Measurements from ENCODE around the gene PCNX2. TPM values are rescaled to one million over a fixed set of nuclear protein-coding genes. Genes with fewer than 3 reads are reported as not detected.

PCNX2 gene
- total and polyA plus RNA-seq, 2 of the 13 experiments (the other 11 are each of a cell fraction or from before 2014, with no cell fraction given) = 0.11 to 0.42 TPM

- TF ChIP-seq, protein P1, sequence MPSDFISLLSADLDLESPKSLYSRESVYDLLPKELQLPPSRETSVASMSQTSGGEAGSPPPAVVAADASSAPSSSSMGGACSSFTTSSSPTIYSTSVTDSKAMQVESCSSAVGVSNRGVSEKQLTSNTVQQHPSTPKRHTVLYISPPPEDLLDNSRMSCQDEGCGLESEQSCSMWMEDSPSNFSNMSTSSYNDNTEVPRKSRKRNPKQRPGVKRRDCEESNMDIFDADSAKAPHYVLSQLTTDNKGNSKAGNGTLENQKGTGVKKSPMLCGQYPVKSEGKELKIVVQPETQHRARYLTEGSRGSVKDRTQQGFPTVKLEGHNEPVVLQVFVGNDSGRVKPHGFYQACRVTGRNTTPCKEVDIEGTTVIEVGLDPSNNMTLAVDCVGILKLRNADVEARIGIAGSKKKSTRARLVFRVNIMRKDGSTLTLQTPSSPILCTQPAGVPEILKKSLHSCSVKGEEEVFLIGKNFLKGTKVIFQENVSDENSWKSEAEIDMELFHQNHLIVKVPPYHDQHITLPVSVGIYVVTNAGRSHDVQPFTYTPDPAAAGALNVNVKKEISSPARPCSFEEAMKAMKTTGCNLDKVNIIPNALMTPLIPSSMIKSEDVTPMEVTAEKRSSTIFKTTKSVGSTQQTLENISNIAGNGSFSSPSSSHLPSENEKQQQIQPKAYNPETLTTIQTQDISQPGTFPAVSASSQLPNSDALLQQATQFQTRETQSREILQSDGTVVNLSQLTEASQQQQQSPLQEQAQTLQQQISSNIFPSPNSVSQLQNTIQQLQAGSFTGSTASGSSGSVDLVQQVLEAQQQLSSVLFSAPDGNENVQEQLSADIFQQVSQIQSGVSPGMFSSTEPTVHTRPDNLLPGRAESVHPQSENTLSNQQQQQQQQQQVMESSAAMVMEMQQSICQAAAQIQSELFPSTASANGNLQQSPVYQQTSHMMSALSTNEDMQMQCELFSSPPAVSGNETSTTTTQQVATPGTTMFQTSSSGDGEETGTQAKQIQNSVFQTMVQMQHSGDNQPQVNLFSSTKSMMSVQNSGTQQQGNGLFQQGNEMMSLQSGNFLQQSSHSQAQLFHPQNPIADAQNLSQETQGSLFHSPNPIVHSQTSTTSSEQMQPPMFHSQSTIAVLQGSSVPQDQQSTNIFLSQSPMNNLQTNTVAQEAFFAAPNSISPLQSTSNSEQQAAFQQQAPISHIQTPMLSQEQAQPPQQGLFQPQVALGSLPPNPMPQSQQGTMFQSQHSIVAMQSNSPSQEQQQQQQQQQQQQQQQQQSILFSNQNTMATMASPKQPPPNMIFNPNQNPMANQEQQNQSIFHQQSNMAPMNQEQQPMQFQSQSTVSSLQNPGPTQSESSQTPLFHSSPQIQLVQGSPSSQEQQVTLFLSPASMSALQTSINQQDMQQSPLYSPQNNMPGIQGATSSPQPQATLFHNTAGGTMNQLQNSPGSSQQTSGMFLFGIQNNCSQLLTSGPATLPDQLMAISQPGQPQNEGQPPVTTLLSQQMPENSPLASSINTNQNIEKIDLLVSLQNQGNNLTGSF (CRISPR knock-in tag; IDR thresholded peaks at IDR 0.05) = no peak
- TF ChIP-seq, protein P2, sequence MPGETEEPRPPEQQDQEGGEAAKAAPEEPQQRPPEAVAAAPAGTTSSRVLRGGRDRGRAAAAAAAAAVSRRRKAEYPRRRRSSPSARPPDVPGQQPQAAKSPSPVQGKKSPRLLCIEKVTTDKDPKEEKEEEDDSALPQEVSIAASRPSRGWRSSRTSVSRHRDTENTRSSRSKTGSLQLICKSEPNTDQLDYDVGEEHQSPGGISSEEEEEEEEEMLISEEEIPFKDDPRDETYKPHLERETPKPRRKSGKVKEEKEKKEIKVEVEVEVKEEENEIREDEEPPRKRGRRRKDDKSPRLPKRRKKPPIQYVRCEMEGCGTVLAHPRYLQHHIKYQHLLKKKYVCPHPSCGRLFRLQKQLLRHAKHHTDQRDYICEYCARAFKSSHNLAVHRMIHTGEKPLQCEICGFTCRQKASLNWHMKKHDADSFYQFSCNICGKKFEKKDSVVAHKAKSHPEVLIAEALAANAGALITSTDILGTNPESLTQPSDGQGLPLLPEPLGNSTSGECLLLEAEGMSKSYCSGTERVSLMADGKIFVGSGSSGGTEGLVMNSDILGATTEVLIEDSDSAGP (CRISPR knock-in tag; IDR thresholded peaks at IDR 0.05; ENCODE audit: borderline replicate concordance) = no peak
- no peak for TF ChIP-seq ZNF841 (CRISPR knock-in tag; IDR thresholded peaks at IDR 0.05; ENCODE audit: borderline replicate concordance)
- no peak for TF ChIP-seq ISX (CRISPR knock-in tag; conservative IDR thresholded peaks at IDR 0.05)
Observed at GRCh38 chr1:232964601-232965000, 330.9 kb downstream of the PCNX2 start (continued).
